Epithelial cell of proximal tubule (primary cell): ENCODE results near the gene FREM1. TPM values are rescaled to one million over a fixed set of nuclear protein-coding genes. Genes with fewer than 3 reads are reported as not detected.

Experiments
- DNase-seq: peaks from one replicate; pipeline ENCODE4 v3.0.0-alpha.2; 2011; ENCODE audit warnings: low read depth
- H3K4me3 ChIP-seq: 2 replicates; pipeline ENCODE4 v1.5.1; 2011; ENCODE audit warnings: low read depth, mild to moderate bottlenecking, low read length
- total RNA-seq: library from RNA; depleted of rRNA; stranded (reverse); fragments of >200 nt; gene quantifications from 2 replicates; pipeline ENCODE4 v1.2.3, GENCODE V29; 2015
- TF ChIP-seq, protein P1 (sequence below): conservative IDR thresholded peaks from 2 replicates; pipeline ENCODE4 v1.5.1; 2012; ENCODE audit warnings: low read depth, mild to moderate bottlenecking, low read length

Gene FREM1
- total RNA-seq, 1 donor from 2014 or later, result 0.17 TPM

DNA sequence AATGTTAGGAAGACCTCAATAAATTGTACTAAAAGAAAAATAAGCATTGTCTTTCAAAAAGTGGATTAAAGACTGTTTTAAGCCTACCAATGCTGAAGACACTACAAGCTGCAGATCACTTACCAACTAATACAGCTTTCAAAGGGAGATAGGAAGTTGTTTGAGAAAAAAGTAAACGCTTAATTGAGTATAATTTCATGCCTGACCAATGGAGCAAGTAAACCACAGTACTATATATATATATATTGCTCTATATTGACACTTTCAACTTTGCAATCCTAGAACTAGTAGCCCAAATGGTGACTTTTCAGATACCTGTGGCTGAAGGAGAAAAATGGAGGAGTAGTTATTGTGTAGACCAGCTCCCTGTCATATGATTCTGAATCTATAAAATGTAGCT, 85.7 kb downstream of the FREM1 start:
- TF ChIP-seq, protein P1, sequence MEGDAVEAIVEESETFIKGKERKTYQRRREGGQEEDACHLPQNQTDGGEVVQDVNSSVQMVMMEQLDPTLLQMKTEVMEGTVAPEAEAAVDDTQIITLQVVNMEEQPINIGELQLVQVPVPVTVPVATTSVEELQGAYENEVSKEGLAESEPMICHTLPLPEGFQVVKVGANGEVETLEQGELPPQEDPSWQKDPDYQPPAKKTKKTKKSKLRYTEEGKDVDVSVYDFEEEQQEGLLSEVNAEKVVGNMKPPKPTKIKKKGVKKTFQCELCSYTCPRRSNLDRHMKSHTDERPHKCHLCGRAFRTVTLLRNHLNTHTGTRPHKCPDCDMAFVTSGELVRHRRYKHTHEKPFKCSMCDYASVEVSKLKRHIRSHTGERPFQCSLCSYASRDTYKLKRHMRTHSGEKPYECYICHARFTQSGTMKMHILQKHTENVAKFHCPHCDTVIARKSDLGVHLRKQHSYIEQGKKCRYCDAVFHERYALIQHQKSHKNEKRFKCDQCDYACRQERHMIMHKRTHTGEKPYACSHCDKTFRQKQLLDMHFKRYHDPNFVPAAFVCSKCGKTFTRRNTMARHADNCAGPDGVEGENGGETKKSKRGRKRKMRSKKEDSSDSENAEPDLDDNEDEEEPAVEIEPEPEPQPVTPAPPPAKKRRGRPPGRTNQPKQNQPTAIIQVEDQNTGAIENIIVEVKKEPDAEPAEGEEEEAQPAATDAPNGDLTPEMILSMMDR, result no peak
- no peak for DNase-seq
- H3K4me3 ChIP-seq, result no peak overlapping the region

DNA sequence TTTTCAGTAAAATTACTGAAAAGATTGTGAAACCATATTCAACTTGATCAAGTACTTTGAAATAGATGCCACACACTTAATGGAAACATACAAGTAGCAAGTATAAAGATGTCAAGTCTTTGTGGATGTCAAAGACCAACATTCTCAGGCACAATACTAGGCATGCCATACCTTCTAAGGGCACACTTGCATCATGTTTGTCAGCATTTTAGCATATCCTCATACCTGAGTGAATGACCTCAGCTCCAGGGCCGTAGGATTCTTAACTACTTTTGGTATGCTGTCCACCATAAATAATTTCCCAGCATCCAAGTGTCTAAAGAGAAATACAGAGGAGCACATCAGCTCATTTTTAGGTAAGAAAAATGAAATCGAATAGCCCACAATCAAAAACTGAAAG, 86.4 kb downstream of the FREM1 start:
- TF ChIP-seq, protein P1, result no peak
- H3K4me3 ChIP-seq, result no peak overlapping the region
- DNase-seq, result no peak

DNA sequence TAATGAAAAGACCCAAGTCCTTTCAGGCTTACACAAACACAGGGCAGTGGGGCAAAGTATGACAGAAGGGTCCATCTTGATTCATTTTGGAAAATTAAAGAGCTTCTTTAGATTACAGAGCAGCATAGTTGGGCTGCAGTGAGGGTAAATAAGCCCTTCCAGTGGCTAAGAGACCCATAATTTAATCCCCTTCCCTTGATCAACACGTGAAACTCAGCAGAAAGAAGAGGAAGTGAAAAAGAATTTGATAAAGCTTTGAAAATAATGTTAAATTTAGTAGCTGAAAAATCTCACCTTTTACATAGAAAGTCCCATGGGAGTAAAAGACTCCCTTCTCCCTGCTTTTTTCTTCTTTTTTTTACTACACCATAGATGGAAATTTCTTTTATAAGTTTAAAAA, 87.6 kb downstream of the FREM1 start:
- TF ChIP-seq, protein P1, result no peak
- no peak overlapping the region for H3K4me3 ChIP-seq
- DNase-seq, result no peak

DNA sequence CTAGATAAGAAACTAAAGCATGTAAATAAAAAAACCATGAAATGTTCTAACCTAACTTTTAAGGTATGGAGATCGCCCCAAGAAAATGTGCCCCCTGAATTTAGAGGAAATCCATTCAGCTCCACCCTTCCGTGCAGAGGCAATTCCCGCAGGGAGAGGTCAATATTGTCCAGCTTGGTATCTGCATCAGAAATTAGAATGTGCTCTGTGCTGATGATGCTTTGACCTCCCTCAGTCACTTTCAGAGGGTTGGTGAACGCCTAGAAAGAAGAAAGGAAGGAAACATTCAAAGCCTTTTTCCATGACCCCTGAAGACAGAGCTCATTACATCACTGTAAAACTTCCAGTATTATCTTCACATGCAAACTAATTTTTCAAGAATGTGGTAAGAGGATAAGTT, 91.0 kb downstream of the FREM1 start:
- TF ChIP-seq, protein P1, result no peak

DNA sequence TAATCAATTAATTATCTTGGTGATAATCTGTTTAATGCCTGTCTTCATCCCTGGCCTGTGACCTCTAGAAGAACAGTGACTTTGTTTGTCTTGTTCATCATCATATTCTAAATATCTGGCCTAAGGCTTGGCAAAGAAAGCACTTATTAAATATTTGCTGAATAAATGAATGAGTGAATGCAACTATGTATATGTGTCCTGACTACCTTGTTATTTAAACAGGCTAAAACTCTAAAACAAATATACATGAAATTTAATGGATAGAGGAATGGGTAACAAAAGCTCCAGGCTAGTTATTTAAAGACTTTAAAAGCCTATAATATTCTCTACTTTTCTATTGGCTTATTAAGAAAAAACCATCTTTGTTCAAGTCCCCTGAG, 96.0 kb downstream of the FREM1 start:
- no peak for DNase-seq
- TF ChIP-seq, protein P1, result no peak
- no peak overlapping the region for H3K4me3 ChIP-seq

More for the DNA sequence above, 91.0 kb downstream of the FREM1 start:
- DNase-seq, result no peak
- H3K4me3 ChIP-seq, result no peak overlapping the region

DNA sequence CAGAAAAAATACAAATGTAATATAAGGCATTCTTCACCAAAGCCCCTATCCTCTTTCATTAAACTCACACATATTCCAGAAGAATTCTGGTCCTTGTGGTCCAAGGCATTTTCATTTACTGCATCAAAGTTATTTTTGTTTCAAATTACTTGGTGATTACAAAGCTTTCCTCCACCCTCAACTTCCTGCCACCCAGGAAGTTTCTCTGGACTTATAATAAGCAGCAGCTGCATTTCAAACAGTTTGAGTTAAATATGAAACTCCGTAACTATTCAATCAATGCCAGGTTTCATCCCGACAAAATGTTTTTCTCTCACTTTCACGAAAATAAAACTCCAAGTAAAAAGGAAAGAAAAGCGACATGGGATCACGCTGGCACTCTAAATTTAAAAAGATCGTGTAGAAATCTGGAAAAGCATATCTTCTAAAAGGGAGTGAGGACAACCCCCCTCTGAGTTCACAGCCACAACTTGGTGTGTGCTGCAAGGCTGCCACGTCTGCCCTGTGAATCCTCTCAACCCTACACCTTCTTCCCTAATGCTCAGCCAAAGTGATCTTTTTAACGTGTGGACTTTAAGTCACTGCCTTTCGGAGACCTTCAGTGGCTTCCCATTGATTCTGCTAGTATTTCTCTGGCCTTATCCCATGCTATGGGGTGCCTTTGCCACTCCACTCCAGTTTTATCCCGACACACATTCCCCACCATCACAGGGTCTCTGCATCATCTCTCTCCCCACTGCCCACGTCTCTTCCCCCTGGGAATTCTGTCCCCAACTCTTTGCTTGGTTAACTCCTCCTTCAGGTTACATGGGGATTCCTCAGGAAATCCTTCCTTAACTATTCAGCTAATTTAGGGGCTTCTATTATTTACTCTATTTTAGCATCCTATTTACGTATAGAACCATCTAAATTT, 96.6 kb downstream of the FREM1 start:
- DNase-seq, result no peak
- no peak overlapping the region for H3K4me3 ChIP-seq
- TF ChIP-seq, protein P1, result no peak

DNA sequence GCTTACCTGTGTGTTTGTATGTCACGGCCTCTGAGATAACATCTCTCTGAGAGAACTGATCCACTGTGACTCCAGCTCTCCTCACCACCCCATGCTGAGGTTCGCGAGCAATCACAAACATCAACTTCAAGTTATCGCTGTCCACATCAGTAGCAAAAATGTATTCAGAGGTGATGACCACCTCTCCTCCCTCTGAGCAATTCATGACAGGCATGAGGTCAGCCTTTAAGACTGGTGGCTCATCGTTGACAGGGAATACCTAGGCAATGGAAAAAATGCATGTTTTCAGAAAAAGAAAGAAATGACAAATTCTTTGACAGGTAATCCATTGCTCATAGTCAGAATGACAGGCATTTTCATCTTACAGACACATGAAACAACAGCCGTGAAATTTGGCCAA, 97.4 kb downstream of the FREM1 start:
- TF ChIP-seq, protein P1, result no peak
- no peak overlapping the region for H3K4me3 ChIP-seq
- no peak for DNase-seq
